Amniotic epithelial cell (primary cell): ENCODE data around the gene KIF21B.

Source experiments
- DNase-seq: peaks from one replicate; pipeline ENCODE4 v3.0.0-alpha.2; 2010; ENCODE audit warnings: low read depth

The KIF21B gene

DNA sequence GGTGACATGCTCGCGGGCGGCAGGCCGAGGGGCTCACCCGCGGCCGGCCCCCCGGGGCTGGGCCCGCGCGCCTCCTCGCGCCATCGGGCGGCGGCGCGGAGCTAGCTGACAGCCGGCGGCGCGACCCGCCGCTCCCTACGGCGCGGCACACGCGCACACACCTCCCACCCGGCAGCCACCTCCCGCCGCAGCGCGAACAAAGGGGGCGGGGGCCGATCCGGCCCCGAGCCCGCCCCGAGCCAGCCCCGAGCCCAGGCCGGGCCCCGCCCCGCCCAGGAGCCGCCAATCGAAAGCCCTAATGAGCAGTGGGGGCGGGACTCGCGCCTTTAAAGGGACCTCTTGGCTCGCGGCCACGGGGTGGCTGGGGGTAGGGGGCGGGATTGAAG is at the start of gene KIF21B:
Gene KIF21B, minus strand, starts transcription at position 198 of the 386 bp plus-strand sequence. CDS start 331 bp downstream, outside the sequence.
- DNase-seq: peak; percentile 22

- DNase-seq: no peak
These were observed 49.4 kb upstream of the KIF21B start for GRCh38 chr1:201072922-201073321.

GRCh38 chr1:201072149-201072548 is 48.6 kb upstream of the KIF21B start:
- DNase-seq: peak; percentile 10

DNA sequence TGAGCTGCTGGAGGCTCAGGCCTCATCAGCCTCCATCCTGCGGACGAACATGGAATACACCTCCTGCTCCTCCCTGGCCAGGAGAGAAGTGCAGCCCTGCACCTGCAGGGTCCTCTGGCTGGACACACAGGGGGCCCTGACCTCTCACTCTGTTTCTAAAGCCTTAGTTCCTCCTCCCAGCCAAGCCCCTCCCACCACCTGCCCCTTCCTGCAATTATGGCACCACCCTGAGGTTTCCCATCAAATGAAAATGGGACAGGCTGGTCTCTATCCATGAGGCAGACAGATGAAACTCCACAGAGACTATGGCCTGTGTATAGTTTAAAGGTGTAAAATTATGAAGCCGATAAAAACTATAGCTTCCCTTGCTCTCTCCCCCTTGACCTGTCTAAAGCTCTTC is 46.1 kb upstream of the KIF21B start:
- no peak for DNase-seq

GRCh38 chr1:201068976-201069375 is 45.5 kb upstream of the KIF21B start:
- no peak for DNase-seq

DNA sequence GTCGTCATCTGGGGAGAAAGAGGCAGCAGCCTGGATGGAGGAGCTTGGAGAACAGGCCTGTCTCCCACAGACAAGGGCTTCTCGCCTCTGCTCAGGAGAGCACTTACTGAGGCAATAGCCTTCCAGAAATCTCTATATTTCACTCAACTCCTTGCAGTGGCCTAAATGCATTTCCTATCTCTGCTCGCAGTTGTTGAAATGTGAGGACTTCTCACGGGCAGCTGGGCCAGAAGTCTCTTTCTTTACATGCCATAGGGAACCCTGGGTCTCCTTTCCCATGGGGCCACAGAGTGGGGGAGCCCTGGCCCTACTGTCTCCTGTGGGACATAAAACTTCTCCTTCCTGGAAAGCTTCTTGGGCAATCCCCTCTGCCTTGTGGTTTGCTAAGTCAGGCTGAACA is 43.5 kb upstream of the KIF21B start:
- no peak for DNase-seq

DNA sequence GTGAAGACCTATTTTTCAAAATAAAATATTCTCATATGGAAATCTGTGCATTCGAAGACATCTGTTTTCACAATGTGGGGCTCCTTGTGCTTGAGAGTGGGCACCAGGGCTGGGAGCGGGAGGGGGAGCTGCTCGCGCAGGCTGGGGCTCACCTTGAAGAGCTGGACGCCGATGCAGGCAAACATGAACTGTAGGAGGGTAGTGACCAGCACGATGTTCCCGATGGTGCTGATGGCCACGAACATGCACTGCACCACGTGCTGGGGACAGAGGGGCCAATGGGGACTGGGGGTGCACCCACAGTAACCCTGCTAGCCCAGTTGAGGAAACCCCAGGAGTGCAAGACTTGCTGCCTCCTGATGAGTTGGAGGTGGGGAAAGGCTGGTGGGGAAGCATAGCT is 42.2 kb upstream of the KIF21B start:
- no peak for DNase-seq

DNA sequence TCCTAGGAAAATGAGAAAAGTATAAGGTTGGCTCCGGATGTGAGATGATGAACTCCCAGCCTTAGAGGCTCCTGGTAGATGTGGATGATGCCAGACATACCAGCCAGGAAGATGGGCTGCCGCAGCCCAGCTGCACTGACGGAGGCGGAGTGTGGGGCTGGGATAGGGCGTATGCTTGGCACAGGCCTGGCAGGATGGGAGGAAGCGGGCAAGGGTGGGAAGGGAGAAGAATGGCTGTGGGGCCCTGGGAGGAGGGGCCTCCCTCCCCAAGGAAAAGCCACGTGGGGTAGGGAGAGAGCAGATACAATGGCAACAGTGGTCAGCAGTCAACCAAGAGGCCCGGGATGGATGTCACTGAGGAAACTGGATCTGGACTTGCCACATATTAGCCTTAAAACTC is 41.3 kb upstream of the KIF21B start:
- DNase-seq: no peak

- DNase-seq: no peak
These were observed 39.6 kb upstream of the KIF21B start for GRCh38 chr1:201063145-201063544.

- DNase-seq: no peak
These were observed 39.1 kb upstream of the KIF21B start for GRCh38 chr1:201062511-201063091.

- DNase-seq: no peak
These were observed 38.4 kb upstream of the KIF21B start for GRCh38 chr1:201061886-201062285.

- DNase-seq: no peak
These were observed 37.5 kb upstream of the KIF21B start for GRCh38 chr1:201061049-201061448.

- DNase-seq: no peak
These were observed 37.1 kb upstream of the KIF21B start for GRCh38 chr1:201060586-201060985.

DNA sequence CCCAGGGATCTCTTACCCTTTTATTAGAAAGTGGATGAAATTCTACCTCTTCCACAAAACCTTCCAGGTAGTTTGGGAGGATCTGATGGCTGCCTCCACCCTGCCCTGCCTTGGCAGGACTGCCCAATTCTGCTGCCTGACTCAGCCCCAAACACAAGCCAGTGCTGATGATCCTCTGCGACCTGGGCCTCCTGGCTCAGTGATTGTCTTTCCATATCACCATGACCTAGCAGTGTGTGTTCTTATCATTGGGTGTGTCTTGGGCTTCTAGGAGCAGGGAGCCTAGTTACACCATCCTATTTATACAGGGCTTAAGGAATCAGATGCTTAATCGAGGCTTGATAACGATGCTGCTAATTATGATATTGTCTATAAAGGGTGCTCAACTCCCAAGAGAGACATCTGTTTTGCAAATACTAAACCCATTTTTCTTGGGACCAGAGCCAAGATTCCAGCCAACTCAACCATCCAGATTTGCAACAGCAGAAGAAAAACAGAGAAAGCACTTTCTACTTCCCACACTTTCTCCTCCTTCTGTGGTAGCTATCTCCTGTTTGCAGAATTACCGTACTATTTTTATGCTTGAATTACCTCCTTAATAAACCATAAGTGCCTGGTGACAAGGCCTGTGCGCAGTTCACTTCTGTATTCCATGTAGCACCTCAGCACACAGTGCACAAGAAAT is 36.5 kb upstream of the KIF21B start:
- peak; percentile 7 for DNase-seq

DNA sequence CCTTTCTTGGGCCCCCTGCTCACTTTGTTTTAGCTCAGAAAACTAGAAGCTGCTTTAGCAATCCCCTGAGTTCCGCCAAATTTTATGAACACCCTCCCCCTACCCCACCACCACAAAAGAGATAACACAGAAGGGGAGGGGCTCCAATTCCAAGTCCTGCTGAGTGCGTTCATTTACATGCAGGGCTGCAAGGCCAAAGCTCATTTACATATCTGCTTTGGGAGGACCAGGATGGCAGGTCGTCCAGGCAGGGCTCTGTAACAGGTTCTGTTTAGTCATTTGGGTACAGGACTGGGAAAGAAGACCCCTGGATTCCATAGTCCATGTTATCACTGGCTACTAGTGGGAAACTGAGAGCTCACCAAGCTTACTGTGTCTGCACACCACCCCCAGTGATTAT is 35.9 kb upstream of the KIF21B start:
- DNase-seq: no peak

- DNase-seq: no peak
These were observed 30.6 kb upstream of the KIF21B start for GRCh38 chr1:201054091-201054543.

DNA sequence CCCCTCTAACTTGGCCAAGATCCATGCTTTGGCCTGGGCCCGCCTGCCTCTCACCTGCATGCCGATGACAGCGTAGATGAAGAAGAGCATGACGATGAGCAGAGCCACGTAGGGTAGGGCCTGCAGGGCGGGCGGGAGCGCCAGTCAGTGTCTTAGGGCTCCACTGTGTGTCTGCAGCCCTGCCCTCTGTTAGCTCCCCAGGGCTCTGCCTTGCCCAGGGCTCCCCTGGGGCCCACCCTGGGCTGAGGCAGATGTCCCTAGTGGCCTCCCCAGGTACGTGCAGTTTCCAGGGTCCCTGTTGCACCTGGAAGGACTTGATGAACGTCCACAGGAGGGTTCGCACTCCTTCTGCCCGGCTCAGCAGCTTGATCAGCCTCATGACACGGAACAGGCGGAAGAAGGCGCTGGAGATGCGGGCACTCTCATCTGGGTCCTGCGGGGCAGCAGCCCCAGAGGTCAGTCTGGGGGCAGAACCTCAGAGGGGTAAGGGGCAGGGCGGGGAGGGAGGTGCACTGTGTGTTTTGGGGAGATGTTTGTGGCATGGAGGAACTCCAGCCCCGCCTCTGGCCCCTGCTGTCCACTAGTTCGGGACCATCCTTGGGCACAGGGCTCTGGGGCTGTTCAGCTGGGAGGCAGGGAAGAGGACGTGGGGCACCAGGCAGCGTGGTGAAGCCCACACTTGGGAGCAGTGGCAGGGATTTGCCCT is 29.8 kb upstream of the KIF21B start:
- DNase-seq: no peak

DNA sequence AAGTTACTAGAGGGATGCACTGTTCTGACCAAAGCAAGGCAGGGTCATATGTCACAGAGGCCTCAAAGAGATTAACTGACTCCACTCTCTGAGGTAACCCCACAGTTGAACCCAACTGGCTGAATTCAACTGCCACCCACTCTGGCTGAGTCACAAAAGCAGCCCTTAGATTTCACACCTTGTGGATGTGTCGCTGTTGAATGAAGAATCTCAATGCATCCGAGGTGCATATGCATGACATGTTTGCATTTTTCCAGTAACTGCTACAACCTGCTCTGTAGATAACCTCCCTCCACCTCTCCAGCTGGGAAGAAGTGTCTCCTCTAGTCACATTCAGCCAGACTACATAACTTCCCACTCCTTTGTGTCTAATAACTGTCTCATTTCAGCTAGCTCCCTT is 27.9 kb upstream of the KIF21B start:
- DNase-seq: no peak

DNA sequence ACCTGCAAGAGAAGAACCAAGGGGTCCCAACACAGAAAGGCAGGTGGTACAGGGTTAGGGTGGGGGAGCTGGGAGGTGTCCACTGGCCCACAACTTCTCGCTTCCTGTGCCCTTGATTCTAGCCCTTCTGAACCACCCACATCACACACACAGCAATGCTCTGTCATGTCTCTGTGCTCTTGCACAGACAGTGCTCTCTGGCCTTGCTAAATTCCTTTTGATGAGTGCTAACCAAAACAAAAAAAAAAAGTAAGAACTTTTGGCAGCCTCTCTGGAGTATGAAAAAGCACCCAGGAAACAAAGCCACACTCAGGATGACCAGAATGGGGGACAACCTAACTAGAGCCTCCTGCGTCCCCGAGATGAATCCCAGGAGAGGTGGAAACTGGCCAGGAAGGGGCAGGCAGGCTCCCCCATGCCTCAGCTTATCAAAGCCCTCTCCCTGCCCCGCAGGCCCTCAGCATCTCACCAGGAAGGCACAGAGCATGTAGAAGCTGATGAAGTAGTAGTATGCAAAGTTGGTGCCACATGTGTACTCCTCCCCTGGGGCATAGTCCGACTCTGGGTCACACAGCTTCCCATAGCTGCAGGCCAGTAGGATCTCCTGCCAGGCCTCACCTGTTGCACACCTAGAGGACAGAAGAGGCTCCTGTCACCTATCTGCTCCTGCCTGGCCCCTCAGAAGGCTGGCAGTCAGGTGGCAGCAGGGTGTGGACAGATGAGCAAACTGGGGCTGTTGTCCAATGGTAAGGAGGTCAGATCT is 27.2 kb upstream of the KIF21B start:
- no peak for DNase-seq

DNA sequence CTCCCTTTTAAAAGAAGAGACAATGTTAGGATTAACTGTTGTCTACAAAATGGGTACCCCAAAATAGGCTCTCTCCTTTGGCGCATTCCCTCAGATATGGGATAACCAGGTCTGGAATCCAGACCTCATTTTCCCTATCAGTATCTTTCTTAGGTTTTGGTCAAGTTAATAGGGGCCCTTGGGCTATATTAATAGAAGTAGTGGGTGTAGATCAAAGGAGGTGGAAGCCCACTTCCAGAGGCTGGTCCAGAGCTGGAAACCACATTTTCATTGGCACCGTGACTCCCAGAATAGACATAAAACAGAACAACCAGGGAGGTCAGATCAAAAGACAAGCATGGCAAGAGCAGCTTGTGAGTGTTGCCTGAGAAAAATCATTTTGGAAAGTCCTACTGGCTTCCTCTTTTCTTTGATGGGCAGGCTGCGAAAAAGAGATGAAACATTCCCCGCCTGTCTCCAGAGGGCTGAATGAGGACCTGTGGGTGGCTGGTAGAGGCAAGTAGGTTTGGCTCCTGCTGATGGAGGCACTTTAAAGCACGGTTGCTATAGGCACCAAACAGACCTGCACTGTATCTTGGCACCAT is 25.8 kb upstream of the KIF21B start:
- no peak for DNase-seq

GRCh38 chr1:201048521-201048920 is 25.0 kb upstream of the KIF21B start:
- DNase-seq: no peak

- DNase-seq: no peak
These were observed 20.6 kb upstream of the KIF21B start for GRCh38 chr1:201044119-201044518.
